NB4 (cell line): ENCODE results near the gene ZNF784.

Experiments used
- MAX ChIP-seq: IDR thresholded peaks from 2 replicates; pipeline ENCODE4 v1.6.1; 2011; ENCODE audit warnings: low read depth, low read length
- MYC ChIP-seq: IDR thresholded peaks from 2 replicates; pipeline ENCODE4 v1.6.1; 2011; ENCODE audit warnings: low read depth, low read length
- POLR2A ChIP-seq: IDR thresholded peaks from 2 replicates; pipeline ENCODE4 v1.6.1; 2011; ENCODE audit warnings: mild to moderate bottlenecking; ENCODE audit not compliant: insufficient read length; ENCODE audit errors: extremely low read depth
- TF ChIP-seq, protein P1 (sequence below): IDR thresholded peaks from one replicate; pipeline ENCODE4 v1.5.1; 2012; ENCODE audit warnings: low read depth, low read length

GRCh38 chr19:55651236-55651635 lies 26.9 kb upstream of the ZNF784 start:
- TF ChIP-seq, protein P1, sequence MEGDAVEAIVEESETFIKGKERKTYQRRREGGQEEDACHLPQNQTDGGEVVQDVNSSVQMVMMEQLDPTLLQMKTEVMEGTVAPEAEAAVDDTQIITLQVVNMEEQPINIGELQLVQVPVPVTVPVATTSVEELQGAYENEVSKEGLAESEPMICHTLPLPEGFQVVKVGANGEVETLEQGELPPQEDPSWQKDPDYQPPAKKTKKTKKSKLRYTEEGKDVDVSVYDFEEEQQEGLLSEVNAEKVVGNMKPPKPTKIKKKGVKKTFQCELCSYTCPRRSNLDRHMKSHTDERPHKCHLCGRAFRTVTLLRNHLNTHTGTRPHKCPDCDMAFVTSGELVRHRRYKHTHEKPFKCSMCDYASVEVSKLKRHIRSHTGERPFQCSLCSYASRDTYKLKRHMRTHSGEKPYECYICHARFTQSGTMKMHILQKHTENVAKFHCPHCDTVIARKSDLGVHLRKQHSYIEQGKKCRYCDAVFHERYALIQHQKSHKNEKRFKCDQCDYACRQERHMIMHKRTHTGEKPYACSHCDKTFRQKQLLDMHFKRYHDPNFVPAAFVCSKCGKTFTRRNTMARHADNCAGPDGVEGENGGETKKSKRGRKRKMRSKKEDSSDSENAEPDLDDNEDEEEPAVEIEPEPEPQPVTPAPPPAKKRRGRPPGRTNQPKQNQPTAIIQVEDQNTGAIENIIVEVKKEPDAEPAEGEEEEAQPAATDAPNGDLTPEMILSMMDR: no peak
- no peak for TF ChIP-seq POLR2A
- no peak for TF ChIP-seq MAX
- TF ChIP-seq MYC: no peak
